ENCODE measurements around the gene RAB34. TPM values are rescaled to one million over a fixed set of nuclear protein-coding genes. Genes with fewer than 3 reads are reported as not detected.

RAB34 gene, protein sequence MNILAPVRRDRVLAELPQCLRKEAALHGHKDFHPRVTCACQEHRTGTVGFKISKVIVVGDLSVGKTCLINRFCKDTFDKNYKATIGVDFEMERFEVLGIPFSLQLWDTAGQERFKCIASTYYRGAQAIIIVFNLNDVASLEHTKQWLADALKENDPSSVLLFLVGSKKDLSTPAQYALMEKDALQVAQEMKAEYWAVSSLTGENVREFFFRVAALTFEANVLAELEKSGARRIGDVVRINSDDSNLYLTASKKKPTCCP
- 18.7 TPM for polyA plus RNA-seq (2012; ENCODE audit: missing spikeins)

- TF ChIP-seq POLR2A (IDR thresholded peaks at IDR 0.05; ENCODE audit: low read depth, low read length) = no peak
- no peak for TF ChIP-seq TAF1 (IDR thresholded peaks at IDR 0.05; ENCODE audit: borderline replicate concordance, low read depth, low read length)
- FAIRE-seq (no peak), DNase-seq (ENCODE audit: insufficient read length) (no peak)
These were observed at the start of gene RAB34 for GRCh38 chr17:28717578-28718332. TSS of gene RAB34 (minus strand) at chr17:28717868. CDS start at chr17:28717266, 602 bp downstream.

DNA sequence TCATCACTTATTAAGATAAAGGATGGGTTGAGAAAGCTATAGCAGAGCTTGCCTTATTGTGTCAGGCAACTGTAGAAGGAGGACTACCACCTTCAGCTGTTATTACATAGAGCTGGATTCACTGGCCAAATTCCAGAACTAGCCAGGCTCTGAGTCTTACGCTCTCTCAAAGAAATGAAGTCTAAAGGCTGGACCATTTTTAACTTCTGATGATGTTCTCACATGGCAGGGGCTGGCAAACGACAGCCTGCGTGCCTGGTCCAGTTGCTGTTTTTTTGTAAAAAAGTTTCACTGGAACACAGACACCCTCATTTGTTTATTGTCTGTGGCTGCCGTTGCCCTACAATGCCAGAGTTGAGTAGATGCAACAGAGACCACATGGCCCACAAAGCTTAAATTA lies 47.4 kb upstream of the RAB34 start:
- DNase-seq (ENCODE audit: insufficient read length) (no peak), FAIRE-seq (no peak)
- TF ChIP-seq TAF1 (IDR thresholded peaks at IDR 0.05; ENCODE audit: borderline replicate concordance, low read depth, low read length) (no peak), POLR2A (IDR thresholded peaks at IDR 0.05; ENCODE audit: low read depth, low read length) (no peak), POLR2AphosphoS5 (IDR thresholded peaks at IDR 0.05; ENCODE audit: low read depth, low read length) (no peak)

DNA sequence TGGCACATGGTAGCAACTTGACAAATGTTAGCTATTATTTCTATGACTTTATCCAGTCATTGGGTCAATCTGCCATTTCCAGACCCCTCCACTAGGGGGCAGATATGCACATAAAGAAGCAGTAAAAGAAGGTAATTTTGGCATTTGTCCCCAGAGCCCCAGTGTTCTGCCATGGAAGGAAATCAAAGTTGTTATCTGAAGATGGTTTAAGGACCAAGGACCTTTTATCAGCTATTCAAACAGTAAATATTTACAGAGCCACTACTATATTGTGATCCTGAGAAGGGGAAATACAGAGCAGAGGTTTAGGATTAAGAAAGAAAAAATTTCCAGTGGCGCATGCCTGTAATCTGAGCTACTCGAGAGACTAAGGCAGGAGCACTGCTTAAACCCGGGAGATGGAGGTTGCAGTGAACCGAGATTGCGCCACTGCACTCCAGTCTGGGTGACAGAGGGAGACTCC lies 46.2 kb upstream of the RAB34 start:
- DNase-seq (ENCODE audit: insufficient read length) (no peak), FAIRE-seq (peak; percentile 79)
- TF ChIP-seq TAF1 (IDR thresholded peaks at IDR 0.05; ENCODE audit: borderline replicate concordance, low read depth, low read length) (no peak), POLR2A (IDR thresholded peaks at IDR 0.05; ENCODE audit: low read depth, low read length) (no peak), POLR2AphosphoS5 (IDR thresholded peaks at IDR 0.05; ENCODE audit: low read depth, low read length) (no peak)

DNA sequence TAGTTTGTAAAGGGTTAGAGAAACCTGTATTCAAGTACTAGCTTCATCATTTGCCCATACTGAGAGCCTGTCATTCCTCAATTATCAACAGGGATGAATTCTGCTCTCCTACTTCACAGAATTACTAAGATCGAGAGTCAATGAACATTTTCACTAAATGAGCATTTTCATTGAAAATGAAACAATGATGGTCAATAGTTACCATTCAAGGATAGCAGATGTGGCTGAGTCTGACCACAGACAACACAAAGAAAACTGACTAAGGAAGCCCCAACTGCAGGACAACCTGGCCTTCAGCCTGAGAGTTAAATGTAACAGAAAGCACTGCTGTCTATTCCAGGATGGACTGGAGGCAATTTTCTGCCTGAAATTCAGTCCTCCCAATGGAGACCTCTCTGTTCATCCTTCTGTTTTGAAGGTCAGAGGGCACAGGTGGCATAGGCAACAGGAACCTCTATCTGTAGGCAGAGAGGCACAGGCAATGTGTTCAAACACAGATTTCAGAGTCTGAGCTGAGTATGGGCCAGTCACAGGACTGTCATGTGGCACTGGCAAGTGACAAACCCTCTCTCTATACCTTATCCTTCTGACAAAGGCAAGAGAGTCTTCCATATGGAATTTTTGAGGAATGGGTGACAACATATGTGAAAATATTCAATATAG lies 45.6 kb upstream of the RAB34 start:
- peak; percentile 90 for FAIRE-seq
- DNase-seq (ENCODE audit: insufficient read length) = no peak
- no peak for TF ChIP-seq TAF1 (IDR thresholded peaks at IDR 0.05; ENCODE audit: borderline replicate concordance, low read depth, low read length)
- no peak for TF ChIP-seq POLR2AphosphoS5 (IDR thresholded peaks at IDR 0.05; ENCODE audit: low read depth, low read length)
- TF ChIP-seq POLR2A (IDR thresholded peaks at IDR 0.05; ENCODE audit: low read depth, low read length) = no peak

DNA sequence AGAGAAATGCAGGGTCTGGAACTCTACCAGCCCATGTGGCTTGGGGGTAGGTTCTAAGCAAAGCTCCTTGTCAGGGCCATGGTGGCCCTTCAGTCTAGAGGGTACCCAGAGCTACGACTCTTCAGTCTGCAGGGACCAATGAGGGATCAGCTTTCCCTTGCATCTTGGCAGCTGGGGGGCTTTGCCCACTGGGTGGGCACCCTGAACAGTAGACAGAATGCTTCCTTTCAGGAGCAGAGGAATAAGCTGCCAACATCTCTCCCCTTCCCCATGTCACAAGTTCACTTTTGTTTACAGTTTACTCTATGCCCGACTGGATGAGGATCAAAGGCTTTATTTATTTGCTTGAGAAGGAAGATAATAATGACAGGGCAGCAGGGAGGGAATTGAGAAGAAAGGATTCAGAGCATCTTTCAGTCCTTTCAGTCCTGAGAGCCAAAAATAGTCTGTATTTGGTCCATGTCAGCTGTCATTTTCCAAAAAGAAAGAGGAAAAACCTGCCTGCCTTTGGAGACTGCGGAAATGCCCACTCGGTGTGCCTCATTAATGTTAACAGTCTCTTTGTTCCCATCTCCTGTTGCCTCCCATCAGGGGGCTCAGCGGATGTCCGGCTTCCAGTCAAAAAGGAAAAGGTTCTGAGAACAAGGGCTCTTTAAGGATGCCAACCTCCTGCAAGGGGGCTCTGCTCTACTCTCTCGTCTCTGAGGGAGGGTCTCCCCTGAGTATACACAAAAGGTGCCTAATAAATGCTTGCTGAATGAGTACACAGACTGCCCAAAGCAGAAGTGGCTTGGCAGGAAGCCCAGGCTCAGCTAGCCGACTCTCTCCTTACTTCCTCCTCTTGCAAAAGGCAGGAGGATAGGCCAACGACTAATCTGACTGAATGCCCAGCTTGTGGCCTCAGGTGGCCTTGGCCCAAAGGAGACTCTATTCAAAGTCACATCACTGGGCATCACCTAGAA lies 43.2 kb upstream of the RAB34 start:
- no peak for FAIRE-seq
- no peak for TF ChIP-seq POLR2A (IDR thresholded peaks at IDR 0.05; ENCODE audit: low read depth, low read length)
- no peak for TF ChIP-seq POLR2AphosphoS5 (IDR thresholded peaks at IDR 0.05; ENCODE audit: low read depth, low read length)
- TF ChIP-seq TAF1 (IDR thresholded peaks at IDR 0.05; ENCODE audit: borderline replicate concordance, low read depth, low read length) = no peak
- no peak for DNase-seq (ENCODE audit: insufficient read length)

- DNase-seq (ENCODE audit: insufficient read length) (no peak), FAIRE-seq (no peak)
- TF ChIP-seq POLR2A (IDR thresholded peaks at IDR 0.05; ENCODE audit: low read depth, low read length) (no peak), TAF1 (IDR thresholded peaks at IDR 0.05; ENCODE audit: borderline replicate concordance, low read depth, low read length) (no peak), POLR2AphosphoS5 (IDR thresholded peaks at IDR 0.05; ENCODE audit: low read depth, low read length) (no peak)
These were observed 41.7 kb upstream of the RAB34 start for GRCh38 chr17:28759256-28759865.

DNA sequence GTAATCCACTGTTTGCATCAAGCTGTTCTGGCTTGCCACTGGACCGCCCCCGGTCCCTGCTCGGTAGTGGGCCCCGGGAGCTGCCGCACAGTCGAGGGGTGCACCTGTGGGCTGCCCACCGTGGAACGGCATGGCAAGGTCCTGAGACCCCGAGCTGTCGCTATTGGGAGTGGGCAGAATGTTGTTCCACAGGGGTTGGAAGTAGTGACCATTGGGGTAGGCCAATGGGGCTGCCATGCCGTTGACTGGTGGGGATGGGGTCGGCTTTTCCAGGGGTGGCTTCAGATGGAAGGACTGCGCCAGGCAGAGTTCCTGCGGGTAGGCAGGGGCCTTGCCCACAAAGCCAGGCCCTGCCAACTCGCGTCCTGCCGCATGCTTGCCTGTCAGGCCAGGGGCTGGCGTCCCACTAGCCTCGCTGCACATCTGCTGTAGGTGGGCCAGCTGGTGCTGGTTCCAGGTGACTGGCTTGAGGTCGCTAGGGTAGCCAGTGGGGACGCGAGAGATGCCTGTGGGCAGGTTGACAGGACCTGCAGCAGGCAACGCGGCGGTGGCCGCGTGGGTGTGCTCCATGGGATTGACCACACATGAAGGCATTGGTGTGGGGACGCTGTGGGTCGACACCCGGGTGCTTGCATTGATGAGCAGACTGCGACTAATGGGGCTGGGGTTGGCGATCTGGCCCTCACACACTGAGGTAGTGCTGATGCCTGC lies 40.9 kb upstream of the RAB34 start:
- FAIRE-seq = no peak
- no peak for DNase-seq (ENCODE audit: insufficient read length)
- TF ChIP-seq POLR2A (IDR thresholded peaks at IDR 0.05; ENCODE audit: low read depth, low read length) (no peak), TAF1 (IDR thresholded peaks at IDR 0.05; ENCODE audit: borderline replicate concordance, low read depth, low read length) (no peak), POLR2AphosphoS5 (IDR thresholded peaks at IDR 0.05; ENCODE audit: low read depth, low read length) (no peak)

- FAIRE-seq (no peak), DNase-seq (ENCODE audit: insufficient read length) (no peak)
- TF ChIP-seq POLR2AphosphoS5 (IDR thresholded peaks at IDR 0.05; ENCODE audit: low read depth, low read length) (no peak), POLR2A (IDR thresholded peaks at IDR 0.05; ENCODE audit: low read depth, low read length) (no peak), TAF1 (IDR thresholded peaks at IDR 0.05; ENCODE audit: borderline replicate concordance, low read depth, low read length) (no peak)
These were observed 38.6 kb upstream of the RAB34 start for GRCh38 chr17:28756049-28756804.

- FAIRE-seq (no peak), DNase-seq (ENCODE audit: insufficient read length) (no peak)
- TF ChIP-seq POLR2A (IDR thresholded peaks at IDR 0.05; ENCODE audit: low read depth, low read length) (no peak), TAF1 (IDR thresholded peaks at IDR 0.05; ENCODE audit: borderline replicate concordance, low read depth, low read length) (no peak), POLR2AphosphoS5 (IDR thresholded peaks at IDR 0.05; ENCODE audit: low read depth, low read length) (no peak)
These were observed 37.8 kb upstream of the RAB34 start for GRCh38 chr17:28755486-28755885.
